DOHH2 (cell line): ENCODE results near the gene CCNE1.

Experiments used
- H3F3A ChIP-seq: fragments of 200-600 bp; sonication (generic), shearing (Covaris generic); 2 replicates; pipeline ENCODE4 v1.6.0; 2016; ENCODE audit warnings: antibody characterized with exemption, mild to moderate bottlenecking; ENCODE audit not compliant: control insufficient read depth, insufficient read depth
- H3K27ac ChIP-seq: fragments of 200-600 bp; sonication (generic); 2 replicates; pipeline ENCODE4 v1.5.1; 2014; ENCODE audit warnings: low read depth, mild to moderate bottlenecking, low read length, moderate library complexity
- H3K27me3 ChIP-seq: fragments of 200-600 bp; sonication (generic); 2 replicates; pipeline ENCODE4 v1.6.1; 2014; ENCODE audit warnings: mild to moderate bottlenecking, low read length, mixed read lengths; ENCODE audit not compliant: control insufficient read depth
- H3K36me3 ChIP-seq: fragments of 200-600 bp; sonication (generic); 2 replicates; pipeline ENCODE4 v1.6.1; 2014; ENCODE audit warnings: mild to moderate bottlenecking, low read length, moderate library complexity, mixed read lengths; ENCODE audit not compliant: control insufficient read depth
- H3K4me1 ChIP-seq: fragments of 200-600 bp; sonication (generic); 2 replicates; pipeline ENCODE4 v1.6.1; 2014; ENCODE audit warnings: mild to moderate bottlenecking, low read length, mixed read lengths; ENCODE audit not compliant: control insufficient read depth
- H3K4me2 ChIP-seq: fragments of 200-600 bp; sonication (generic); 2 replicates; pipeline ENCODE4 v1.6.0; 2014; ENCODE audit warnings: mild to moderate bottlenecking, low read length, moderate library complexity
- H3K4me3 ChIP-seq: fragments of 200-600 bp; sonication (generic); 2 replicates; pipeline ENCODE4 v1.5.1; 2014; ENCODE audit warnings: mild to moderate bottlenecking, low read length, mixed read lengths
- H3K79me2 ChIP-seq: fragments of 200-600 bp; sonication (generic); 2 replicates; pipeline ENCODE4 v1.6.1; 2014; ENCODE audit warnings: mild to moderate bottlenecking, low read length, mixed read lengths; ENCODE audit not compliant: control insufficient read depth
- H3K9me2 ChIP-seq: fragments of 200-600 bp; sonication (generic); replicated peaks from 2 replicates; pipeline ENCODE4 v1.6.1; 2014; ENCODE audit warnings: mild to moderate bottlenecking, low read length, mixed read lengths; ENCODE audit not compliant: control insufficient read depth
- H3K9me3 ChIP-seq: fragments of 200-600 bp; sonication (generic); 2 replicates; pipeline ENCODE4 v1.6.1; 2014; ENCODE audit warnings: antibody characterized with exemption, low read length, mixed read lengths; ENCODE audit not compliant: control insufficient read depth, insufficient read depth
- H4K20me1 ChIP-seq: fragments of 200-600 bp; sonication (generic); 2 replicates; pipeline ENCODE4 v1.6.0; 2014; ENCODE audit warnings: low read depth, mild to moderate bottlenecking, antibody characterized with exemption, low read length, moderate library complexity; ENCODE audit not compliant: control insufficient read depth, insufficient read depth
- EZH2phosphoT487 ChIP-seq: fragments of 200-600 bp; sonication (generic); IDR thresholded peaks from 2 replicates; pipeline ENCODE4 v1.6.1; 2017; ENCODE audit warnings: borderline replicate concordance, mild to moderate bottlenecking, antibody characterized with exemption, low read length, moderate library complexity, mixed read lengths
- TF ChIP-seq, protein P1 (sequence below): fragments of 200-600 bp; sonication (generic); IDR thresholded peaks from one replicate; pipeline ENCODE4 v1.5.1; 2014; ENCODE audit warnings: antibody characterized with exemption, mild to moderate bottlenecking, low read depth, low read length; ENCODE audit not compliant: poor library complexity, severe bottlenecking

Gene CCNE1

GRCh38 chr19:29832801-29833200, 21.0 kb downstream of the CCNE1 start:
- Histone ChIP-seq H3K27me3 (peaks cover 8% of the 10 kb centered on the region), H3K4me2 (no peak overlapping the region), H3K27ac (no peak overlapping the region), H3K9me2 (no peaks in the 10 kb centered on the region), H3K4me1 (peaks cover 9% of the 10 kb centered on the region), H3K36me3 (no peaks in the 10 kb centered on the region), H3K79me2 (no peaks in the 10 kb centered on the region), H4K20me1 (no peaks in the 10 kb centered on the region), H3K9me3 (no peaks in the 10 kb centered on the region), H3K4me3 (no peak overlapping the region), H3F3A (no peaks in the 10 kb centered on the region)
- TF ChIP-seq EZH2phosphoT487 = no peak
- TF ChIP-seq, protein P1, sequence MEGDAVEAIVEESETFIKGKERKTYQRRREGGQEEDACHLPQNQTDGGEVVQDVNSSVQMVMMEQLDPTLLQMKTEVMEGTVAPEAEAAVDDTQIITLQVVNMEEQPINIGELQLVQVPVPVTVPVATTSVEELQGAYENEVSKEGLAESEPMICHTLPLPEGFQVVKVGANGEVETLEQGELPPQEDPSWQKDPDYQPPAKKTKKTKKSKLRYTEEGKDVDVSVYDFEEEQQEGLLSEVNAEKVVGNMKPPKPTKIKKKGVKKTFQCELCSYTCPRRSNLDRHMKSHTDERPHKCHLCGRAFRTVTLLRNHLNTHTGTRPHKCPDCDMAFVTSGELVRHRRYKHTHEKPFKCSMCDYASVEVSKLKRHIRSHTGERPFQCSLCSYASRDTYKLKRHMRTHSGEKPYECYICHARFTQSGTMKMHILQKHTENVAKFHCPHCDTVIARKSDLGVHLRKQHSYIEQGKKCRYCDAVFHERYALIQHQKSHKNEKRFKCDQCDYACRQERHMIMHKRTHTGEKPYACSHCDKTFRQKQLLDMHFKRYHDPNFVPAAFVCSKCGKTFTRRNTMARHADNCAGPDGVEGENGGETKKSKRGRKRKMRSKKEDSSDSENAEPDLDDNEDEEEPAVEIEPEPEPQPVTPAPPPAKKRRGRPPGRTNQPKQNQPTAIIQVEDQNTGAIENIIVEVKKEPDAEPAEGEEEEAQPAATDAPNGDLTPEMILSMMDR = no peak

GRCh38 chr19:29833614-29834261, 21.9 kb downstream of the CCNE1 start:
- Histone ChIP-seq H3K27me3 (peaks cover 8% of the 10 kb centered on the region), H3K9me3 (no peaks in the 10 kb centered on the region), H3K4me3 (no peak overlapping the region), H3F3A (no peaks in the 10 kb centered on the region), H3K4me1 (peaks cover 9% of the 10 kb centered on the region), H3K9me2 (no peaks in the 10 kb centered on the region), H3K27ac (no peak overlapping the region), H3K4me2 (no peak overlapping the region), H4K20me1 (no peaks in the 10 kb centered on the region), H3K79me2 (no peaks in the 10 kb centered on the region), H3K36me3 (no peaks in the 10 kb centered on the region)
- TF ChIP-seq EZH2phosphoT487 = no peak
- TF ChIP-seq, protein P1 = no peak

GRCh38 chr19:29834991-29835846, 23.4 kb downstream of the CCNE1 start:
- no peaks in the 10 kb centered on the region for H3K36me3 ChIP-seq
- no peaks in the 10 kb centered on the region for H3K9me3 ChIP-seq
- no peak overlapping the region for H3K4me2 ChIP-seq
- no peaks in the 10 kb centered on the region for H4K20me1 ChIP-seq
- H3K79me2 ChIP-seq = no peaks in the 10 kb centered on the region
- no peaks in the 10 kb centered on the region for H3K9me2 ChIP-seq
- TF ChIP-seq, protein P1 = no peak
- TF ChIP-seq EZH2phosphoT487 = no peak
- H3K27ac ChIP-seq = no peak overlapping the region
- no peaks in the 10 kb centered on the region for H3F3A ChIP-seq
- H3K4me3 ChIP-seq = no peak overlapping the region
- H3K27me3 ChIP-seq = peaks cover 8% of the 10 kb centered on the region
- H3K4me1 ChIP-seq = peaks cover 9% of the 10 kb centered on the region
